Spleen (tissue), 7 donors: ENCODE measurements around the gene IP6K3.

Experiments
- POLR2A ChIP-seq, 3 donors: fragments of 450-650 bp; IDR thresholded peaks; one replicate each; pipeline ENCODE4 v1.5.1; 2017; ENCODE audit warnings: antibody characterized with exemption in 3 of 3, mild to moderate bottlenecking in 1 of 3
- POLR2AphosphoS5 ChIP-seq, 3 donors: sonication (generic); formaldehyde crosslinking; IDR thresholded peaks; one replicate each; pipeline ENCODE4 v1.5.1; 2017; ENCODE audit warnings: antibody characterized with exemption in 3 of 3
- TF ChIP-seq, protein P1 (sequence below), 11 experiments: fragments of 200-600 bp in 7 of 11; fragments of 450-650 bp in 4 of 11; sonication (generic) in 4 of 11; IDR thresholded peaks in 8 of 11; conservative IDR thresholded peaks in 3 of 11; 1 replicate in 7 of 11; 2 replicates in 4 of 11; pipeline versions ENCODE4 v1.4.0 to v1.8.0; 2016 to 2021; ENCODE audit warnings: antibody characterized with exemption in 11 of 11, inconsistent platforms in 4 of 11, mild to moderate bottlenecking in 1 of 11
- donor health status: DM: no; HTN: no; CAD: no; lungs with moderate emphysema.
- donor health status: DM: no; HTN: no; CAD: no.
- donor health status: DM: no; HTN: no; CAD: no.

DNA sequence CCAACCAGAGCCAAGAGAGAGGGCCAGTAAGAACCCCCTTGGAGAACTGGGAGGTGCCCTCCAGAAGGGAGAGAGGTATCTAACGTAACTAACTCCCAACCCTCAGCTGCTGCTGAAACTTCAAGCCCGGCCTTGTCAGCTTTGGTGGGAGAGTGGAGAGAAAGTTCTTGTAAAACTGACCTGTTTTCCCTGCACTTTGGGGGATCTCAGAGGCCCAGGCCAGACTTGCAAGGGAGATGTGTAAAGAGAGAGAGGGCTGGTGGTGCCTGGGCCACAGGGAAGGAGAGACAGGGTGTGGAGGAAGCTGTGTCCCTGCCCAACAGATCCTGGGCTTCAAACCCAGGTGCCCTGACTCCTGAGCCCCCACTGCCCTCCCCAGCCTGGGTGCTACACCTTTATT, 17.3 kb upstream of the IP6K3 start:
- TF ChIP-seq, protein P1, sequence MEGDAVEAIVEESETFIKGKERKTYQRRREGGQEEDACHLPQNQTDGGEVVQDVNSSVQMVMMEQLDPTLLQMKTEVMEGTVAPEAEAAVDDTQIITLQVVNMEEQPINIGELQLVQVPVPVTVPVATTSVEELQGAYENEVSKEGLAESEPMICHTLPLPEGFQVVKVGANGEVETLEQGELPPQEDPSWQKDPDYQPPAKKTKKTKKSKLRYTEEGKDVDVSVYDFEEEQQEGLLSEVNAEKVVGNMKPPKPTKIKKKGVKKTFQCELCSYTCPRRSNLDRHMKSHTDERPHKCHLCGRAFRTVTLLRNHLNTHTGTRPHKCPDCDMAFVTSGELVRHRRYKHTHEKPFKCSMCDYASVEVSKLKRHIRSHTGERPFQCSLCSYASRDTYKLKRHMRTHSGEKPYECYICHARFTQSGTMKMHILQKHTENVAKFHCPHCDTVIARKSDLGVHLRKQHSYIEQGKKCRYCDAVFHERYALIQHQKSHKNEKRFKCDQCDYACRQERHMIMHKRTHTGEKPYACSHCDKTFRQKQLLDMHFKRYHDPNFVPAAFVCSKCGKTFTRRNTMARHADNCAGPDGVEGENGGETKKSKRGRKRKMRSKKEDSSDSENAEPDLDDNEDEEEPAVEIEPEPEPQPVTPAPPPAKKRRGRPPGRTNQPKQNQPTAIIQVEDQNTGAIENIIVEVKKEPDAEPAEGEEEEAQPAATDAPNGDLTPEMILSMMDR (IDR thresholded peaks at IDR 0.05 in 8 of 11, conservative IDR thresholded peaks at IDR 0.05 in 3 of 11) = no peak
- no peak for TF ChIP-seq POLR2AphosphoS5 (IDR thresholded peaks at IDR 0.05)
- TF ChIP-seq POLR2A (IDR thresholded peaks at IDR 0.05) = no peak
